ENCODE data around the gene TERB1.

Gene TERB1

GRCh38 chr16:66741950-66742808, 59.2 kb downstream of the TERB1 start:
- no peak for DNase-seq

GRCh38 chr16:66741169-66741900, 60.0 kb downstream of the TERB1 start:
- no peak for DNase-seq

- no peak for DNase-seq
Measured at GRCh38 chr16:66740533-66740932, 60.9 kb downstream of the TERB1 start.

DNA sequence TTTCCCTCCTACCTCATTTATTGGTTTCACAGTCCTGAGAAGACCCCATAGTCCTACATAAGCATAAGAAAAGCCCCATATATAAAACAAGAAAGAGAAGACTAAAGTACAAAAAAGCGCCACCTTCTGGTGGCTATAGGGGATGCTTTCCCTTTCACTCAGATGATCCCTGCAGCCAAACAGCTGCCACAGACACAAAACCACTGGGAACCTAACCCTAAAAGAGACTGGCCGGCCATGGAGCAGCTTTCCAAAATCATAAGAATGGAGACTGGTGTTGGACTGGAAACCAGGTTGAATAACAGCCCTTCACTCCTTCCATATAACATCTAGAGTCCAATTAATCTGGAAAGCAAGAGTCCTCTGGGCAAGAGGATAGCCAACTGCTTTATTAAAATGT, 61.4 kb downstream of the TERB1 start:
- DNase-seq = no peak

DNA sequence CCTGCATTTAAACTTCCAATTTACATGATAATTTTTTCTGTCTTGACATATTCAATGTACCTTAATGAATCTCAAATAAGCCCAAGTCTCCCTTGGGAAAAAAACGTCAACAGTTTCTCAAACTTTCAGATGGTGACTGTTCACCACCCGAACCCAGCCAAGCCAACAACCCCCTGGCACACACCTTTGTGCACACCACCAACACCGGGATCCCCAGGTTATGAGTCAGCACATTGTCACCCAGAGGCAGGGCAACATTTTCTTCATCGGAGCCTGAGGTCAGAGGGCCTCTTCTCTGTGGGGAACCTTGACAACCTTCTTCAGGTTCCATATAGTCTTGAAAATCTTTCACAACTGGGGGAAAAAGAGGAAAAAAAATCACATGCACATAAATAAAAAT, 65.5 kb downstream of the TERB1 start:
- no peak for DNase-seq

DNA sequence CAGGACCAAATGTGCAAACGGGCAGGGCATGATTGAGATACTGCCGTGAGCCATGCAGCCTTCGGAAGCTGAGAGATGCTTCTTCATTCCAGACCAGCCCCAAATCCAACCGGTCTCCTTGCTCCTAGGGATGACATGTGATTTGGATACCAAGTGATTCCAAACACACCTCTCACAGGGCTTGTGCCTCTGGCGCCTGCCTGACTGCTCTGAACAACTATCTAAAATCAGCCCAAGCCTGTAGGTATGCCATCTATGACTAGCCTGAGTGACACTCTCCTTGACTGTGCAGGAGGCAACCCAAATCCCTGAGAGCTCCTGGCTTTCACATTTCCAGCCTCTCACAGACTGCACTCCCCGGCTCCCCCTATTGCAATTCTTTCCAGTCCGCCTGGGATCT, 70.3 kb downstream of the TERB1 start:
- no peak for DNase-seq

DNA sequence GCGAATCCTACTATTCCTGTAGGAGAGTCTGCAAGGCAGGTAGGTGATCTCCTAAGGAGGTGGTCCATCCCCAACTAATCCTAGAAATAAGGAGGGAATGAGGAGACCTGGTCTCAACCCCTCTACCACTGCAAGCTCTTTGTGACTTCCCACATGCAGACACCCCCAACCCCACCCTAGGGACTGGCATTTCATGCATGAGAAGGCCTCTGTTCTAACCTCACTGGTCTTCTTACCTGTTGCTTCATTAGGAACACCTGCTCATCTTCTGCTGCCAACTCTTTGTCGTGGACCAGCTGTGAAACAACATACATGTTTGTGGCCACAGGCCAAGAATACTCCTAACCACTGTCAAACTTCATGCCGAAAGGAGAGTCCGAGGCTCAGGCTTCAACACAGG, 72.6 kb downstream of the TERB1 start:
- DNase-seq = no peak

GRCh38 chr16:66728117-66728787, 73.1 kb downstream of the TERB1 start:
- no peak for DNase-seq

GRCh38 chr16:66720766-66721165, 80.6 kb downstream of the TERB1 start:
- no peak for DNase-seq

- no peak for DNase-seq
Measured at GRCh38 chr16:66719246-66719645, 82.1 kb downstream of the TERB1 start.

DNA sequence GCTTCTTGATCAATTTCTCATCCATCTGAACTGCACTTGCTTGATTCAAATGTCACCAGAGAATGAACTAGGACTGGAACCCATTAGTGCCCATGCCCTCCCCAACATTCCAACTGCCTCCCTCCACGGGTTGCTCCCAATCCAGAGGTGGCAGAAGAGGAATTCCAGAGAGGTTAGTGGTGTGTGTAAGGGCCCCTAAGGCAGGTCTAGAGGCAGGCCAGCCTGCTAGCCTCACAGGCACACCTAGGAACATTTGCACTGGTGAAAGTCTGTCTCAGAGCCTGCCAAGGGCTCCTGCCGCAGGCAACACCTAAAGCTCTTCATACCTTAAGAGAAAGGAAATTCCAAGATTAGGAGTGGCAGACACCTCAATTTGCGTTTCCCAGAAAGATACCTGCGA, 83.6 kb downstream of the TERB1 start:
- no peak for DNase-seq

- DNase-seq = no peak
Measured at GRCh38 chr16:66717112-66717675, 84.2 kb downstream of the TERB1 start.

DNA sequence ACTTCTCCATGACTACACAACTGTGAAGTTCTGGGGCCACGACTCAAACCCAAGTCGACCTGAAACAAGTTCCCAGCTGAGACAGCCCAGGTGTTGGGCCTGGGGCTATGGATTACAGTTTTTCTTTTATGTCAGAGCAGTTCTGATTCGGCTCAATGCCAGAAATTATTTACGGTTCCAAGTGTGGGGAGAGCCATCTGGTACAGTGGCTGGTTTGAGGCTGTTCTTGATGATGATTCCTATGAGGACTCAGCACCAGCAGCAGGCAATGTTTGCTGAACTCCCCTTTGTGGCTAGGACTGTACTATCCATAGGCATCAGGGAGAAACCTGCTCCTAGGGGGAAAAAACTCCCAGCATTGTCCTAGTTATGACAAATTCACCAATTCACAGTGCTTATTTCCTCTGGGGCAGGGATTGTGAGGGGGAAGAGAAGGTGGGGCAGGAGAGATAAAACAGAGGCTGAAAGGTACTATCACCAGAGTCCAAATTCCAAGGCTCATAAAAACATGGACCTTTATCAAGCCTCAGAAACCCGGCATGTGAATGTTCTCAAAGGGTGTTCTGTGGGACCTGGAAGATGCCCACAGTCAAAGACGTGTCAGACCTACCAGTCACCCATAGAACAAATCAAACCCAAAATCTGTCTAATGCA, 86.6 kb downstream of the TERB1 start:
- DNase-seq = no peak

- DNase-seq = no peak
Measured at GRCh38 chr16:66714062-66714461, 87.3 kb downstream of the TERB1 start.

DNA sequence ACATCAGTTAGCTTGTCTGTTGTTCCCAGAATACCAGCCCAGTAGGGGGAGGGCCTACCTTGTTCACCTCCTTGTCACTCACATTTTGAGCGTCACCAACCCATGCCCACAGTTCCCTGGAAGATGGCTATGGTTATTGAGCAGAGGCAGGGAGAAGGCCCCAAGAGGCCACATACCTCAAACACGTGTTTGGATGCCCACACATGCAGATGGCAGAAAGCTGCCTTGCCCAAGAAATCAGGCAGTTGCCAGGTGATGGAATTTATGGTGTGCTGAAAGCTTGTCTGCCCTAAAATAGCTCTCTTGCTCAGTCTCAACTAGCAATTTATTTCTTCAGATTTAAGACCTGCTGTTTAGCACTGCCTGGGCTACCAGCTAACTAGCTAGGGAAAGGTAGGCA, 88.3 kb downstream of the TERB1 start:
- no peak for DNase-seq

- DNase-seq = no peak
Measured at GRCh38 chr16:66712512-66712911, 88.9 kb downstream of the TERB1 start.

GRCh38 chr16:66711581-66711980, 89.8 kb downstream of the TERB1 start:
- DNase-seq = no peak

- DNase-seq = no peak
Measured at GRCh38 chr16:66706506-66706880, 94.9 kb downstream of the TERB1 start.

- DNase-seq = no peak
Measured at GRCh38 chr16:66705790-66706505, 95.4 kb downstream of the TERB1 start.

Measured in activated CD4-positive, CD25-positive, alpha-beta regulatory T cell treated with anti-CD3 and anti-CD28 coated beads, Interleukin-2, amount 50 U/mL, for 72 hours (primary cell).